ENCODE measurements around the gene PTS.

GRCh38 chr11:112223121-112223520, 3.1 kb upstream of the PTS start:
- TF ChIP-seq, protein P1, sequence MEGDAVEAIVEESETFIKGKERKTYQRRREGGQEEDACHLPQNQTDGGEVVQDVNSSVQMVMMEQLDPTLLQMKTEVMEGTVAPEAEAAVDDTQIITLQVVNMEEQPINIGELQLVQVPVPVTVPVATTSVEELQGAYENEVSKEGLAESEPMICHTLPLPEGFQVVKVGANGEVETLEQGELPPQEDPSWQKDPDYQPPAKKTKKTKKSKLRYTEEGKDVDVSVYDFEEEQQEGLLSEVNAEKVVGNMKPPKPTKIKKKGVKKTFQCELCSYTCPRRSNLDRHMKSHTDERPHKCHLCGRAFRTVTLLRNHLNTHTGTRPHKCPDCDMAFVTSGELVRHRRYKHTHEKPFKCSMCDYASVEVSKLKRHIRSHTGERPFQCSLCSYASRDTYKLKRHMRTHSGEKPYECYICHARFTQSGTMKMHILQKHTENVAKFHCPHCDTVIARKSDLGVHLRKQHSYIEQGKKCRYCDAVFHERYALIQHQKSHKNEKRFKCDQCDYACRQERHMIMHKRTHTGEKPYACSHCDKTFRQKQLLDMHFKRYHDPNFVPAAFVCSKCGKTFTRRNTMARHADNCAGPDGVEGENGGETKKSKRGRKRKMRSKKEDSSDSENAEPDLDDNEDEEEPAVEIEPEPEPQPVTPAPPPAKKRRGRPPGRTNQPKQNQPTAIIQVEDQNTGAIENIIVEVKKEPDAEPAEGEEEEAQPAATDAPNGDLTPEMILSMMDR (IDR thresholded peaks at IDR 0.05) = no peak
- TF ChIP-seq POLR2A (IDR thresholded peaks at IDR 0.05) = no peak
